HCEC 1CT (cell line): ENCODE data around the gene HRCT1.
"Not testable (repeated sequence)": the region's sequence is repeated elsewhere in the genome, so short reads cannot be mapped to it uniquely, and the experiment has no call there.

Experiments used
- DNase-seq: peaks from one replicate; pipeline ENCODE4 v3.0.0-alpha.2; 2017

Gene HRCT1

GRCh38 chr9:35919212-35920008, 13.4 kb downstream of the HRCT1 start:
- no peak for DNase-seq

DNA sequence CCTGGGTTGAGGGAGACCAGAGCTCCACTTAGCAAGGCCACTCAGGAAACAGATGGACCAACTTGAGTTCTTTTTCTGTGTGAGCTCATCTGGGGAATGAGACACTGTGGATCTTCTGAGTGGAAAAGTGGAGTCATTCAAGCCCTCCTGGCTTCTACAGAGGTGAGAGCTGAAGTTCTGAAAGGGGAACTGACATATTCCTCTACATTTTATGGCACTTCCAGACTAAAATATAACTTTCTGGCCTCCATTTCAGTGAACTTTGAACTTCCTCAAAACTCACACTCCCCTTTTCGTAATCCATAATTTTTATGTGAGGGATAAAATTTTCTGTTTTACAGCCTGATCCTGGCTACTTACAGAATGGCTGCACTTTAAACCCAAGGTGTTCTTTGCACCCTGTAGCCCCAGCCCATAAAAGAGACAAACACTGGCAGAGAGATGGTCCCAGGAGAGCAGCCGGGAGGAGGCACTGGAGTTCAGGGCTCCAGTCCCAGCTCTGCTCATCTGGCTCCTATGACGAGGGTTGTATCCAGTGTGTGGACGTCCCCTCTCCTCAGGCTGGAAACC, 14.1 kb downstream of the HRCT1 start:
- DNase-seq = no peak

DNA sequence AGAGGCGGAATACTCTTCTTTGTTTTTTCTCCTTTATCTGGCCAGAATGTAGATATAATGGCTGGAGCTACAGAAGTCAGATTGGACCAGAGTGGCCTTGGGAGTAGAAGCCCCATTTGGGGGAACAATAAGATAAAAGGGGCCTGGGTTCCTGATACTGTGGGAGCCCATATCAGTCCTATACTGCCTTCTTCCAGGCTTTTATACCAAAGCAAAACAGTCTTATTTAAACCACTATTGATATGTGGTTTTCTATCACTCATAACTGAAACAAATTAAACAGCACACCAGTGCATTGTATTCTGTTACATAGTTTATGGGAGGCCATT, 17.6 kb downstream of the HRCT1 start:
- no peak for DNase-seq

DNA sequence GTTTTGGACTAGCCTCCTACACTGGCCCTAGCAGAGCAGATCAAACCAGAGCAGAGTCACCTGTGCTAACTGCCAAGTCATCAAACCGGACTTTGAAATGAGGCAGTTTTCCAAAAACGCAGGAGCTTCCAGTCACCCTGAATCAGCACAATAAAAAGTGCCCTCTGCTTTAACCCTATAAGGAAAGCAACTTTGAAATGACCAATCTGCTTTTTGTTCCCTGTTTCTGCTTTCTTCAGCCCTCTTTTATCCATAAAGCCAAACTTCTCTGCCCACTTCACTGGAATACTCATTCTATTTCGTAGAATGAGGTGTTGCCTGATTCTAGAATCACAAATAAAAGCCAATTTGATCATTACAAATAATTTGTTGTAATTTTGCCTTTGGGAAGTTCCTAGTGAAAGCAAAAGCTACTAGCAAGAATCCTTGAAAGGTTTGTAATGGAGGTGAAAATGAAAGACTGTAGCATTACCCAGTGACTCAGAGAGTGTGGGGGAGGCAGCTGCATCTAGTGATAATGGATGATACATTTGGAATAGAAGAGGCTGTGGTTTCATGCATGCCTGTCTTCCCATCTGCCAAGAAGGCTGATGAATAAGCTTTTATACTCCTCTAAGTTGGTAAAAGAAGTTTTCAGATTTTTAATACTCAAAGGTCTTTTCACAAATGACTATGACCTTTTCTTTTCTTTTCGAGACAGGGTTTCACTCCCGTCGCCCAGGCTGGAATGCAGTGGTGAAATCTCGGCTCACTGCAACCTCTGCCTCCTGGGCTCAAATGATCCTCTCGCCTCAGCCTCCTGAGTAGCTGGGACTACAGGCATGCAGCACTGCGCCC, 18.1 kb downstream of the HRCT1 start:
- DNase-seq = peak; percentile 93

DNA sequence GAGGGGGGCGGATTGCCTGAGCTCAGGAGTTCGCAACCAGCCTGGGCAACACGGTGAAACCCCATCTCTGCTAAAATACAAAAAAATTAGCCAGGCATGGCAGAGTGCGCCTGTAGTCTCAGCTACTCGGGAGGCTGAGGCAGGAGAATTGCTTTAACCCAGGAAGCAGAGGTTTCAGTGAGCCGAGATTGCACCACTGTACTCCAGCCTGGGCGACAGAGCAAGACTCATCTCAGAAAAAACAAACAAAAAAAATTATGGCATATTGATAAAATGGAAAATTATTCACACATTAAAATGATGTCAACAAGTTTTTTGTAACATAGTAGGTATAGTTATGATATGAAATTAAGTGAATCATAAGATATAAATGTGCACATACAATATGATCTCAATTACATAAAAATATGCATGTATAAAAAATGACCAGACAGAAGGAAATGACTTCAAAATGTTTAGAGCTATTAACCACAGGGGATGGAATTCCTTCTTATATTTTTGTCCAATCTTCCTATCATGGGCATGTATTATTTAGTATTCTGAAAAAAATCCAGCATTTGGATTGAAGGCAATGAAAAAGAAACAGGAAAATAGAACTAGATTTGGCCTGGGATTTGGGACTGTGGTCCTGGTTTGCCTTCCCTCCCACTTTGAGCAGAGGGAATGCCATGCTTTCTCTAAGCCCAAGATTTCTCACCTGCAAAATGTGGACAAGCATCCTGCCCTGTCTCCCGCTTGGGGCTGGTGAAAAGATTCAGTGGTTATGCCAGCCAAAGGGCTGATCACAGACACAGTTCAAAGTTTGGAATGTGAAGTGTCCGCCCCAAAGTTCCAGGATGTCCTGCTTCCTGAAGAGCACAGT, 22.8 kb downstream of the HRCT1 start:
- DNase-seq = peak; percentile 24

DNA sequence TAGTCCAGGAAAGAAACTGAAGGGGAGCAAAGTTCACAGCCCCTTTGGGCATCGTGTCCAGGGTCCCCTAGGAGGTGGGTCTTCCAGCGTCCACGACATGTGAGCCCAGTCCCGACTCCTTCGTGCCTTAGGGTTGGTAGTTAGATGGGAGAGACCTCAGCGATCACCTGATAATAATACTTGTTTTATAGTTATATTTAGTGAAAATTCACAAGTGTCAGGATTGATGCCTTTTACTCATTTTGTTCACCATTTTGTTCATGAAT, 23.4 kb downstream of the HRCT1 start:
- no peak for DNase-seq

DNA sequence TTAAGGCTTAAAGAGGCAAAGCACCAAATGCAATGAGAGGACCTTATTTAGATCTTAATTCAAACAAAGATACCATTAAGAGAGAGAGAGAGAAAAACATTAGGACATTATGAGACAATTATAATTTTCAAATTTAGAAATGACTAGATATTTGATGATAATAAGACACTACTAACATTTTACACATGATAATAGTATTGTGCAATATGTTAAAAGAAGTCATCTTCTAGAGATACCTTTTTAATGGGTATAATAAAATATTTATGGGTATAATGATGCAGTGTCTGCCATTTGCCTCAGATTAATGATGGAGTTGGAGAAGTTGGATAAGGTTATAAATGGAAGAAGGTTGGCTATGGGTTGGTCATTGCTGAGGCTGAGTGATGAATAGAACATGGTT, 24.5 kb downstream of the HRCT1 start:
- no peak for DNase-seq

GRCh38 chr9:35930989-35931388, 25.0 kb downstream of the HRCT1 start:
- no peak for DNase-seq

DNA sequence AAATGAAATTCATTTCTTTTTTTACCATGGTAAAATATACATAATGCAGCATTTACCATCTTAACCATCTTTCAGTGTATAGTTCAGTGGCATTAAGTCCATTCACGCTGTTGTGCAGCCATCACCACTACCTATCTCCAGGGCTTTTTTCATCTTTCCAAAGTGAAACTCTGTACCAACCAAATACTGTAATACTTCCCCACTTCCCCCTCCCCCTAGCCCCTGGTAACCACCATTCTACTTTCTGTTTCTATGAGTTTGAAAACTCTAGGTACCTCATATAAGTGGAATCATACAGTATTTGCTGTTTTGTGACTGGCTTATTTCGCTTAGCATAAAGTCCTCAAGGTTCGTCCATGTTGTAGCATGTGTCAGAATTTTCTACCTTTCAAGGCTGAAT, 26.7 kb downstream of the HRCT1 start:
- DNase-seq = no peak

DNA sequence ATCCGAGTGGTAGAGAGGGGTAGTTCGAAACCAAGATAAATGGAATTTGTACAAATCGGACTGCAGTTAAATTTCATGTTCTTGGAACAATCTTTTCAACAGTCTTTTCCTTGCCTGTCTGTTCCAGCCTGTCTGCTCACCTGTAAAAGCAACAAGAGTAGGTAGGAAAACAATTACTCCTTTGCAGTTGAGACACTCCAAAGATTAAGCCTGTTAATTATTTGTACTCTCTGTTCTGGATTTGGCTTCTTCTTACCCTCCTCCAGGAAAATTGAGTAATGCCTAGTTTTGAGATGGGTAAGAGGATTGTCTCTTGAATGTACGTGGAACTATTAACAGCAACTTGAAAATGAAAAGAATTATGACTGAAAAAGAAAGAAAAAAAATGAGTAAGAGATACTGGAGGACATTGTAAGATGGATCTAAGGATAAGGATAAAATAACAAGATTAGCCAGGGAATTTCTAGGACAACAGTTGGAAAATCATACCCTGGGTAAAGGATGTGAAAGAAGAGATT, 27.6 kb downstream of the HRCT1 start:
- no peak for DNase-seq

DNA sequence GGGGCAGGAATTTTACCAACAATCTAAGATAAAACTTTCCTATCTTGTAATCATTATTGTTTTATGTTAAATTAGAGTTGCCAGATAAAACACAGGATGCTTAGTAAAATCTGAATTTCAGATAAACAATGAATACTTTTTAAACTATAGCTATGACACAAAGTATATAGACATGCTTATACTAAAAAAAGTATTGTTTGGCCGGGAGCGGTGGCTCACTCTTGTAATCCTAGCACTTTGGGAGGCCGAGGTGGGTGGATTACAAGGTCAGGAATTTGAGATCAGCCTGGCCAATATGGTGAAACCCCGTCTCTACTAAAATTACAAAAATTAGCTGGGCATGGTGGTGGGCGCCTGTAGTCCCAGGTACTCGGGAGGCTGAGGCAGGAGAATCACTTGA, 28.1 kb downstream of the HRCT1 start:
- DNase-seq = not testable (repeated sequence)

GRCh38 chr9:35935261-35935660, 29.3 kb downstream of the HRCT1 start:
- no peak for DNase-seq

DNA sequence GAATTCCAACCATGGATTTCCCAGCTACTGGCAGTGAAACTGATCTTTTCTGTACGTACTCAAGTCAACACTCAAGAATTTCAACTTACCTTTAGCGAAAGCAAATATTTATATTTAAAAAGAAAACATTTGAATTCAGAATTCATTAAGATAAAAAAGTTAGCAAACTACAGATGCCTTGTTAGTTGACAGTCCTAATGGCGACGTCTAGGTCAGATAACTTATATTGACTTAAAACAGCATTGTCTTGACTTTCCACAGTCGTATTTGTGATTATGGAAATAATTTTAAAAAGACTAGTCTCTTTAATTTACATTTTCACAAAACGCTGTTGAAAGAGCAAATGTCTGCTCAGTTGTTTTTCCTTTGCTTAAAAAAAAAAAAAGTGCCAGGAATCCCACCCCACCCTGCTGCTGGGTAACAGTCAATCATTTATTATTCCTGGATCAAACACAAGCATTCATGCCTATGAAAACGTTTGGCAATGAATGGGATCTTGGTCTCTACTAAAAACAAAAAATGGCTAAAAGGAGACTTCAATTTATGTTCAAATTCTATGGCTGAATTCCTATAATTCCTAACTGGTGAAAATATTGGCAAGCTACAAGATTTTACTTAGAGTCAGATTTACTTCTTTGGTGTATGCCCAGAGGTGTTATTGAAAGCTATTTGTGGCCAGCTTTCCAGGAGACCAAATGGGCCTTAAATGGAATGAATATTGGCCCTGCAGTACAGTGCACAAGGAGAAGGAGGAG, 29.9 kb downstream of the HRCT1 start:
- peak; percentile 48 for DNase-seq

GRCh38 chr9:35937227-35937626, 31.2 kb downstream of the HRCT1 start:
- peak; percentile 9 for DNase-seq

GRCh38 chr9:35938474-35939356, 32.7 kb downstream of the HRCT1 start:
- DNase-seq = no peak

GRCh38 chr9:35939679-35940250, 33.8 kb downstream of the HRCT1 start:
- DNase-seq = no peak

DNA sequence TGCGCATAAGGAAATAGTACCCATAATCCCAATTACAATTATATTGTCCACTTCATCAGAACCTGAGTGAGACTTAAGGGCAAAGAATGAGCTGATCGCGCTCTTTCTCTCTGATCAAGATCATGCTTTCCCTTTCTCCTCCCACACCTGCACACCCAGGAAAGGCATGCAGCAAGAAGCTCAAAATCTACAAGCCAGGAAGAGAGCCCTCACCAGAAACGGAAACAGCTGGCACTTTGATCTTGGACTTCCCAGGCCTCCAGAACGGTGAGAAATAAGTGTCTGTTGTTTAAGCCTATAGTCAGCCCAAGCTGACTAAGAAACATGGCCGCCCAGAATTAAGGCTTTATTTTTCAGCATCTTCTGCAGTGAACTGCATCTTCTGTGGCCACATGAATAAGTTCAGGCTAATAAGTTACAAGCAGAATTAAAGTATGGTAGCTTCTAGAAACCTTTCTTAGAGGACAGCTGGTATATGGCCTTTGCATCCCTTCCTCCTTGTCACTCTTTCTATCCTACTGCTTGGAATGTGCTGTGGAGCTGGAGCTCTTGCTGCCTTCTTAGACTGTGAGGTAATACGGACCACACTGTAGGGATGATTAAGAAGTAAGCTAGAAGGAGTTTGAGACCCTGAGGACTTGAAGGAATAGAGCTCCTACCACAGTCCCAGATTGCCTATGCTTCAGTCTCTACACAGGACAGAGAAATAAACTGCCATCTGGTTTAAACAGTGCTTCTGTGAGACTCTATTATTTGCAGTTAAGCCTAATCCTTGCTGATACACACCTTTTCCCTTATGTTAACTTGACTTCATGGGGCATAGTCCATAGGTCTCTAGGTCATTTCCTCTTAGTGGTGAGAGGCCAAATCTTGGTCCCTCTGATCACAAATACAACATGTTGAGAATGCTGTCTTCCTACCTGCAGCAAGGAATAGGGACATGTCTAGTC, 34.7 kb downstream of the HRCT1 start:
- DNase-seq = no peak

DNA sequence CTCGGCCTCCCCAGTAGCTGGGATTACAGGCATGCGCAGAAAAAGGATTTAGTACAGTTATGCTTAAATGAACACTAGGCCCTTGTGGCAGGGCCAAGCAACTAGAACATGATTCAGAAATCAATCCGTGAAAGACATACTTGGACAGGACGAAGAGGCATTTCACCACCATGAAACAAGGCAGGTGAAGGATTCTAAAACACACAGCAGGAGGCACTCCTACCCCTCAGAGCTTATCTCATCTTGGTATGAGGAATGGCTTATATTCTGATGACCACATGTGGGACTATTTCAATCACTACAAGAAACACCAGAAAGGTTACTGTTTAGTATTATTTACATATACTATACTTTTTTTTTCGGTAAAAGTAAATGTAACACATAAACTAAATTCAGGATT, 36.3 kb downstream of the HRCT1 start:
- DNase-seq = no peak

DNA sequence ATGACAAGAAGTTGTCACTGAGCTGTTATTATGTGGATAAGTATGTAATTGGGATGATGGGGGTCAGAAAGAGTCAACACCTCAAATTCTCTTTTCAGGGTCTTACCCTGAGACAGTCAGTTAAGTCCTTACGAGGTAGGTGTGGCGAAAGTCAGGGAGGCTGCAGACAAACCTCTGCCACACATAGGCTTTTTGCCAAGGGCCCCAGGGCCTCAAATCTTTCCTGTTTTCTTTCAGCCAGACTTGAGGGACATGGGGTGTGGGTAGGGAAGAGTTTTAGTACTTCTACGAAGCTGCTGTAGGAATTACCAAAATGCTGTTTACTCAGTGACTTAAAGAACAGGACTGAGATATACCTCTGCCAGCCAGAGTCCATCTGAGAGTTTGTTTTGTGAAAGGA, 38.2 kb downstream of the HRCT1 start:
- DNase-seq = no peak

GRCh38 chr9:35944841-35945240, 38.8 kb downstream of the HRCT1 start:
- DNase-seq = no peak
